ENCODE results near the gene CRYBA4. TPM values are rescaled to one million over a fixed set of nuclear protein-coding genes. Genes with fewer than 3 reads are reported as not detected.

The CRYBA4 gene
- total and polyA plus RNA-seq, 2 experiments from 2014 or later = 1.5 TPM; not detected in 1

- Histone ChIP-seq H4K20me1 (replicated peaks; ENCODE audit: insufficient read depth) (peaks cover 50% of the 10 kb centered on the region), H3K27me3 (ENCODE audit: insufficient read depth) (no peaks in the 10 kb centered on the region), H3F3A (replicated peaks; ENCODE audit: low read depth) (peaks cover 19% of the 10 kb centered on the region; the same call in 1 of the 2 replicates), H3K79me2 (replicated peaks; ENCODE audit: insufficient read depth) (peaks cover 80% of the 10 kb centered on the region), H3K9me2 (ENCODE audit: insufficient read depth) (no peaks in the 10 kb centered on the region), H3K27ac (ENCODE audit: low read depth) (peak overlapping the region; percentile 70; the same call in 1 of the 2 replicates), H2AFZ (no peak overlapping the region), H3K36me3 (ENCODE audit: insufficient read depth) (peaks cover 3% of the 10 kb centered on the region; the same call in 1 of the 2 replicates), H3K4me1 (ENCODE audit: insufficient read depth) (peaks cover 52% of the 10 kb centered on the region), H3K4me2 (peak overlapping the region; percentile 57; the same call in 1 of the 2 replicates), H3K4me3 (no peak overlapping the region)
- ATAC-seq (no peak), DNase-seq (ENCODE audit: low spot score) (no peak)
- H3K9me3 Mint-ChIP-seq = no peaks in the 10 kb centered on the region; the same call in 2 of the 3 replicates
- H3K4me3 Mint-ChIP-seq = no peak overlapping the region
- peaks cover 50% of the 10 kb centered on the region for H3K4me1 Mint-ChIP-seq
- peaks cover 12% of the 10 kb centered on the region for H3K27me3 Mint-ChIP-seq (ENCODE audit: insufficient read depth, low read depth, poor library complexity)
- TF ChIP-seq EZH2phosphoT487 (IDR thresholded peaks at IDR 0.05; ENCODE audit: unreplicated experiment) = no peak
- no peak for TF ChIP-seq ZNF114 (CRISPR knock-in tag; IDR thresholded peaks at IDR 0.05)
- no peak for TF ChIP-seq CREB1 (CRISPR knock-in tag; IDR thresholded peaks at IDR 0.05; ENCODE audit: low read depth)
- TF ChIP-seq POLR2AphosphoS5 (IDR thresholded peaks at IDR 0.05; ENCODE audit: low read depth) = no peak
- TF ChIP-seq CTCF (conservative IDR thresholded peaks at IDR 0.05; ENCODE audit: low read depth in 2 of 2) = no peak
- no peak for TF ChIP-seq JUNB (IDR thresholded peaks at IDR 0.05; ENCODE audit: unreplicated experiment)
- TF ChIP-seq REST (IDR thresholded peaks at IDR 0.05; ENCODE audit: unreplicated experiment) = no peak
- no peak for TF ChIP-seq STAT1 (IDR thresholded peaks at IDR 0.05; ENCODE audit: unreplicated experiment)
- TF ChIP-seq ZNF462 (CRISPR knock-in tag; IDR thresholded peaks at IDR 0.05) = no peak
- TF ChIP-seq ETS1 (IDR thresholded peaks at IDR 0.05) = no peak
- peak overlapping the region; percentile 2; the same call in 1 of the 2 replicates for H3K27ac Mint-ChIP-seq
- peaks cover 50% of the 10 kb centered on the region for H3K36me3 Mint-ChIP-seq (ENCODE audit: low read depth)
Observed at GRCh38 chr22:26586556-26587325, 35.0 kb upstream of the CRYBA4 start.

All from GM23338 (cell line).